Measurements from ENCODE around the gene MOGAT1.
A peak's percentile ranks its signal among the peaks of the same experiment; 100 is the strongest.
"Not testable (repeated sequence)": the region's sequence is repeated elsewhere in the genome, so short reads cannot be mapped to it uniquely, and the experiment has no call there.

MOGAT1 gene

GRCh38 chr2:222745836-222746559 is 74.5 kb downstream of the MOGAT1 start:
- DNase-seq, result no peak

- no peak for DNase-seq
These were observed 76.2 kb downstream of the MOGAT1 start for GRCh38 chr2:222747526-222748160.

GRCh38 chr2:222750533-222750932 is 79.1 kb downstream of the MOGAT1 start:
- DNase-seq, result no peak

GRCh38 chr2:222751238-222751637 is 79.8 kb downstream of the MOGAT1 start:
- DNase-seq, result no peak

GRCh38 chr2:222751821-222752719 is 80.6 kb downstream of the MOGAT1 start:
- DNase-seq, result no peak

- no peak for DNase-seq
These were observed 81.3 kb downstream of the MOGAT1 start for GRCh38 chr2:222752746-222753145.

- peak; percentile 85 for DNase-seq
These were observed 81.9 kb downstream of the MOGAT1 start for GRCh38 chr2:222753251-222753824.

GRCh38 chr2:222754324-222754930 is 83.0 kb downstream of the MOGAT1 start:
- DNase-seq, result no peak

GRCh38 chr2:222755593-222755992 is 84.1 kb downstream of the MOGAT1 start:
- DNase-seq, result not testable (repeated sequence)

GRCh38 chr2:222756362-222756831 is 84.9 kb downstream of the MOGAT1 start:
- DNase-seq, result no peak

- DNase-seq, result no peak
These were observed 85.6 kb downstream of the MOGAT1 start for GRCh38 chr2:222756951-222757650.
